Lung (tissue), 12 donors: ENCODE data around the gene AASS. TPM values are rescaled to one million over a fixed set of nuclear protein-coding genes. Genes with fewer than 3 reads are reported as not detected.
A peak's percentile ranks its signal among the peaks of the same experiment; 100 is the strongest.

Source experiments
- ATAC-seq: fragments of 200-7000 bp; cut with Tn5 transposase; one replicate; pipeline ENCODE4 v1.9.1; 2020; ENCODE audit warnings: moderate number of reproducible peaks; ENCODE audit not compliant: insufficient read depth, low FRiP score
- DNase-seq, 3 donors: peaks; one replicate each; pipeline ENCODE4 v3.0.0-alpha.2; 2013 to 2017
- H3K27ac ChIP-seq, 2 donors: one replicate each; pipeline ENCODE4 v1.5.1; 2013; ENCODE audit warnings: mild to moderate bottlenecking in 2 of 2, moderate library complexity in 2 of 2, control low read depth in 1 of 2, inconsistent platforms in 1 of 2, low read depth in 1 of 2, low read length in 1 of 2
- H3K27me3 ChIP-seq, 3 donors: one replicate each; pipeline ENCODE4 v1.5.1; 2013; ENCODE audit warnings: low read length in 2 of 3; ENCODE audit not compliant: control insufficient read depth in 3 of 3, insufficient read depth in 3 of 3
- H3K36me3 ChIP-seq, 4 donors: one replicate each; pipeline ENCODE4 v1.5.1; 2013; ENCODE audit warnings: low read length in 4 of 4, mild to moderate bottlenecking in 1 of 4, moderate library complexity in 1 of 4; ENCODE audit not compliant: control insufficient read depth in 4 of 4, insufficient read depth in 4 of 4
- H3K4me1 ChIP-seq, 5 donors: one replicate each; pipeline ENCODE4 v1.5.1; 2013; ENCODE audit warnings: low read length in 5 of 5, mild to moderate bottlenecking in 2 of 5, moderate library complexity in 1 of 5; ENCODE audit not compliant: control insufficient read depth in 5 of 5, insufficient read depth in 5 of 5
- H3K4me3 ChIP-seq: one replicate; pipeline ENCODE4 v1.5.1; 2013; ENCODE audit warnings: mild to moderate bottlenecking, control low read depth, moderate library complexity
- H3K9ac ChIP-seq, 2 donors: one replicate each; pipeline ENCODE4 v1.5.1; 2013; ENCODE audit warnings: low read length in 2 of 2, control low read depth in 1 of 2; ENCODE audit not compliant: insufficient read depth in 1 of 2
- H3K9me3 ChIP-seq, 4 donors: one replicate each; pipeline ENCODE4 v1.5.1; 2013; ENCODE audit warnings: low read length in 3 of 4, mild to moderate bottlenecking in 1 of 4, moderate library complexity in 1 of 4; ENCODE audit not compliant: control insufficient read depth in 4 of 4, insufficient read depth in 3 of 4
- CTCF ChIP-seq: IDR thresholded peaks from 2 replicates; pipeline ENCODE4 v1.5.1; 2012; ENCODE audit warnings: mild to moderate bottlenecking; ENCODE audit errors: control extremely low read depth, extremely low read depth
- WGBS, 2 donors: extraction: QIAGEN DNeasy Blood & Tissue Kit; methylation state at CpG; one replicate each; pipeline ENCODE4 v1.1.7; 2013; 5-methylcytosine and 5-hydroxymethylcytosine counted together
- polyA plus RNA-seq, 2 donors: library from polyadenylated mRNA; stranded (reverse); fragments of 200-250 nt; gene quantifications; one replicate each; pipeline ENCODE4 v1.2.1, GENCODE V29; 2013
- total RNA-seq, 2 donors: library from RNA; depleted of rRNA in 1 of 2; stranded (reverse); fragments of >200 nt in 1 of 2; gene quantifications; one replicate each; pipeline ENCODE4 v1.2.1, GENCODE V29; 2014 to 2021
- donor health status: control.
- donor health status: control.
- donor health status: Bipolar disorder and iron deficiency.
- donor health status: healthy.
- donor health status: DM: yes; HTN: yes; CAD: no.

The AASS gene
- total and polyA plus RNA-seq, 4 donors, result 11.6 to 98.4 (median 25.3) TPM

GRCh38 chr7:122137251-122138077 lies 6.6 kb downstream of the AASS start:
- H3K9ac ChIP-seq, result no peak overlapping the region
- no peaks in the 10 kb centered on the region for H3K36me3 ChIP-seq
- no peak for TF ChIP-seq CTCF
- no peak overlapping the region for H3K4me3 ChIP-seq
- ATAC-seq, result no peak
- peaks cover 0 to 27% (median 8%) of the 10 kb centered on the region in 5 donors for H3K4me1 ChIP-seq
- WGBS, 2 donors, result 10% methylated on average over 5 of the region's 5 CpGs
- H3K27ac ChIP-seq, result no peak overlapping the region
- DNase-seq, result peak in 2 of 3 donors; percentile 29 to 45
- no peaks in the 10 kb centered on the region for H3K27me3 ChIP-seq
- no peaks in the 10 kb centered on the region for H3K9me3 ChIP-seq

GRCh38 chr7:122136639-122137245 lies 7.3 kb downstream of the AASS start:
- 61 to 84% methylated on average over 1 of the region's 1 CpG for WGBS, 2 donors

GRCh38 chr7:122136078-122136477 lies 8.0 kb downstream of the AASS start:
- TF ChIP-seq CTCF, result no peak
- 57 to 89% methylated on average over 3 of the region's 3 CpGs for WGBS, 2 donors
- Histone ChIP-seq H3K9me3 (no peaks in the 10 kb centered on the region), H3K36me3 (no peaks in the 10 kb centered on the region), H3K27ac (no peak overlapping the region), H3K4me1 (peaks cover 0 to 23% (median 8%) of the 10 kb centered on the region in 5 donors), H3K4me3 (no peak overlapping the region), H3K9ac (no peak overlapping the region), H3K27me3 (no peaks in the 10 kb centered on the region)
- ATAC-seq, result no peak
- peak in 2 of 3 donors; percentile 52 to 63 for DNase-seq

More at GRCh38 chr7:122136639-122137245, 7.3 kb downstream of the AASS start:
- ATAC-seq (no peak), DNase-seq (peak in 2 of 3 donors; percentile 39 to 45)
- Histone ChIP-seq H3K9ac (peak overlapping the region in 1 of 2 donors; percentile 30), H3K9me3 (no peaks in the 10 kb centered on the region), H3K36me3 (no peaks in the 10 kb centered on the region), H3K27ac (peak overlapping the region; percentile 40 to 64), H3K27me3 (no peaks in the 10 kb centered on the region), H3K4me1 (peaks cover 0 to 23% (median 8%) of the 10 kb centered on the region in 5 donors), H3K4me3 (peak overlapping the region; percentile 35)
- no peak for TF ChIP-seq CTCF
